GM23338 (cell line): Measurements from ENCODE around the gene RAB25. TPM values are rescaled to one million over a fixed set of nuclear protein-coding genes. Genes with fewer than 3 reads are reported as not detected.

Experiments
- ATAC-seq: fragments of 200-7000 bp; cut with Tn5 transposase; 3 replicates; pipeline ENCODE4 v1.9.1; 2020
- DNase-seq: peaks from one replicate; pipeline ENCODE4 v3.0.0-alpha.2; 2015; ENCODE audit warnings: low spot score
- H2AFZ ChIP-seq: fragments of 200-600 bp; sonication (generic); 2 replicates; pipeline ENCODE4 v1.8.0; 2016; ENCODE audit warnings: antibody characterized with exemption, mild to moderate bottlenecking, moderate library complexity
- H3F3A ChIP-seq: fragments of 200-600 bp; sonication (generic); replicated peaks from 2 replicates; pipeline ENCODE4 v1.8.0; 2017; ENCODE audit warnings: antibody characterized with exemption, mixed run types, low read depth
- H3K27ac ChIP-seq: fragments of 200-600 bp; sonication (generic); 2 replicates; pipeline ENCODE4 v1.6.1; 2016; ENCODE audit warnings: low read depth
- H3K27me3 ChIP-seq: fragments of 200-600 bp; sonication (generic); 2 replicates; pipeline ENCODE4 v1.8.0; 2016; ENCODE audit warnings: mild to moderate bottlenecking, mixed run types, moderate library complexity; ENCODE audit not compliant: insufficient read depth
- H3K36me3 ChIP-seq: fragments of 200-600 bp; sonication (generic); 2 replicates; pipeline ENCODE4 v1.8.0; 2016; ENCODE audit warnings: mild to moderate bottlenecking; ENCODE audit not compliant: insufficient read depth
- H3K4me1 ChIP-seq: fragments of 200-600 bp; sonication (generic); 2 replicates; pipeline ENCODE4 v1.8.0; 2016; ENCODE audit warnings: mild to moderate bottlenecking, moderate library complexity; ENCODE audit not compliant: insufficient read depth
- H3K4me2 ChIP-seq: fragments of 200-600 bp; sonication (generic); 2 replicates; pipeline ENCODE4 v1.7.1; 2017; ENCODE audit warnings: mixed run types
- H3K4me3 ChIP-seq: fragments of 200-600 bp; sonication (generic); 2 replicates; pipeline ENCODE4 v1.6.1; 2016; ENCODE audit warnings: mixed run types
- H3K79me2 ChIP-seq: fragments of 200-600 bp; sonication (generic); replicated peaks from 2 replicates; pipeline ENCODE4 v1.8.0; 2017; ENCODE audit warnings: mild to moderate bottlenecking; ENCODE audit not compliant: insufficient read depth
- H3K9me2 ChIP-seq: fragments of 200-600 bp; sonication (generic); 2 replicates; pipeline ENCODE4 v1.8.0; 2017; ENCODE audit not compliant: insufficient read depth
- H4K20me1 ChIP-seq: fragments of 200-600 bp; sonication (generic); replicated peaks from 2 replicates; pipeline ENCODE4 v1.8.0; 2017; ENCODE audit warnings: mild to moderate bottlenecking; ENCODE audit not compliant: insufficient read depth
- H3K27ac Mint-ChIP-seq: 2 replicates; pipeline ENCODE4 v1.8.0; 2020; ENCODE audit warnings: inconsistent platforms, mild to moderate bottlenecking, moderate library complexity, mixed read lengths
- H3K27me3 Mint-ChIP-seq: 3 replicates; pipeline ENCODE4 v1.8.0; 2022; ENCODE audit warnings: low read depth, mild to moderate bottlenecking, moderate library complexity, mixed read lengths, inconsistent platforms; ENCODE audit not compliant: insufficient read depth, poor library complexity
- H3K36me3 Mint-ChIP-seq: 3 replicates; pipeline ENCODE4 v1.8.0; 2021; ENCODE audit warnings: low read depth, mild to moderate bottlenecking, inconsistent platforms, moderate library complexity, mixed read lengths
- H3K4me1 Mint-ChIP-seq: 3 replicates; pipeline ENCODE4 v1.8.0; 2020; ENCODE audit warnings: mild to moderate bottlenecking, inconsistent platforms, mixed read lengths
- H3K4me3 Mint-ChIP-seq: 3 replicates; pipeline ENCODE4 v1.8.0; 2021; ENCODE audit warnings: moderate library complexity, mild to moderate bottlenecking, inconsistent platforms, mixed read lengths
- H3K9me3 Mint-ChIP-seq: 3 replicates; pipeline ENCODE4 v1.8.0; 2020; ENCODE audit warnings: moderate library complexity, mild to moderate bottlenecking, inconsistent platforms, mixed read lengths
- CREB1 ChIP-seq: fragments of 250-450 bp; sonication (Bioruptor Pico); IDR thresholded peaks from 2 replicates; pipeline ENCODE4 v1.5.0; 2020; ENCODE audit warnings: low read depth, mild to moderate bottlenecking, moderate library complexity
- EZH2 ChIP-seq: fragments of 200-600 bp; sonication (generic); IDR thresholded peaks from one replicate; pipeline ENCODE4 v1.8.0; 2017; ENCODE audit warnings: antibody characterized with exemption, mild to moderate bottlenecking, low read depth; ENCODE audit not compliant: unreplicated experiment
- EZH2phosphoT487 ChIP-seq: fragments of 200-600 bp; sonication (generic); IDR thresholded peaks from one replicate; pipeline ENCODE4 v1.8.1; 2018; ENCODE audit warnings: antibody characterized with exemption; ENCODE audit not compliant: unreplicated experiment
- JUNB ChIP-seq: IDR thresholded peaks from one replicate; pipeline ENCODE4 v1.6.1; 2016; ENCODE audit warnings: antibody characterized with exemption; ENCODE audit not compliant: unreplicated experiment
- NANOG ChIP-seq: IDR thresholded peaks from 2 replicates; pipeline ENCODE4 v1.6.1; 2016; ENCODE audit warnings: antibody characterized with exemption, borderline replicate concordance
- POLR2AphosphoS5 ChIP-seq: IDR thresholded peaks from 2 replicates; pipeline ENCODE4 v1.6.1; 2016; ENCODE audit warnings: antibody characterized with exemption, low read depth
- STAT1 ChIP-seq: IDR thresholded peaks from one replicate; pipeline ENCODE4 v1.6.1; 2016; ENCODE audit warnings: antibody characterized with exemption; ENCODE audit not compliant: unreplicated experiment
- ZNF114 ChIP-seq: fragments of 250-450 bp; sonication (Bioruptor Pico); IDR thresholded peaks from 2 replicates; pipeline ENCODE4 v1.5.0; 2020; ENCODE audit warnings: mild to moderate bottlenecking, moderate library complexity
- polyA plus RNA-seq: library from polyadenylated mRNA; unstranded; fragments of >200 nt; fragmentation: Nextera tagmentation; extraction: Ambion mirVana; gene quantifications from 2 replicates; pipeline ENCODE4 v1.2.1, GENCODE V29; 2016
- total RNA-seq: library from RNA; depleted of rRNA; stranded (reverse); fragments of >200 nt; shearing (Covaris generic); gene quantifications from 2 replicates; pipeline ENCODE4 v1.2.3, GENCODE V29; 2014
- TF ChIP-seq, protein P1 (sequence below), 2 experiments: fragments of 200-600 bp in 1 of 2; sonication (generic) in 1 of 2; conservative IDR thresholded peaks; 2 replicates each; pipeline versions ENCODE4 v1.5.1 to v1.6.1; 2016 to 2017; ENCODE audit warnings: antibody characterized with exemption in 2 of 2, low read depth in 2 of 2, mild to moderate bottlenecking in 2 of 2, moderate library complexity in 1 of 2
- TF ChIP-seq, protein P2 (sequence below): IDR thresholded peaks from 2 replicates; pipeline ENCODE4 v1.6.1; 2016; ENCODE audit warnings: antibody characterized with exemption
- TF ChIP-seq, protein P3 (sequence below): IDR thresholded peaks from one replicate; pipeline ENCODE4 v1.6.1; 2018; ENCODE audit warnings: antibody characterized with exemption; ENCODE audit not compliant: unreplicated experiment

Gene RAB25
- total and polyA plus RNA-seq, 2 experiments from 2014 or later: 30.0 to 42.7 TPM

DNA sequence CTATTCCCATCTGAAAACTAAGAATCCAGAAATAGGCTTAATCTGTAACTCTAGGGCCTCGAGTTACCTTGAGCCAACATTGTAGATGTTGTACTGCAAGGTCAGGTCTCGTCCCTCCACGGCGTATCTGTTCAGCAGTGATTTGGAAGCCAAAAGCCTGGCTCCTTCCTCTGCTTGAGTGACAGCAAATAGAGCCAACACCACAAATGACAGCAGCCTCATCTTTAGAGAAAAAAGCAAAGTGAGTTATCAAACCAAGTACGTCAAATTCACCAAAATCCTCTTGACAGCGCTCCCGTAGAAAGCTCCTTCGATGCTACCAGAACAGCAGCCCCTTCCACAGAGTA, 41.0 kb upstream of the RAB25 start (continued):
- TF ChIP-seq, protein P1, sequence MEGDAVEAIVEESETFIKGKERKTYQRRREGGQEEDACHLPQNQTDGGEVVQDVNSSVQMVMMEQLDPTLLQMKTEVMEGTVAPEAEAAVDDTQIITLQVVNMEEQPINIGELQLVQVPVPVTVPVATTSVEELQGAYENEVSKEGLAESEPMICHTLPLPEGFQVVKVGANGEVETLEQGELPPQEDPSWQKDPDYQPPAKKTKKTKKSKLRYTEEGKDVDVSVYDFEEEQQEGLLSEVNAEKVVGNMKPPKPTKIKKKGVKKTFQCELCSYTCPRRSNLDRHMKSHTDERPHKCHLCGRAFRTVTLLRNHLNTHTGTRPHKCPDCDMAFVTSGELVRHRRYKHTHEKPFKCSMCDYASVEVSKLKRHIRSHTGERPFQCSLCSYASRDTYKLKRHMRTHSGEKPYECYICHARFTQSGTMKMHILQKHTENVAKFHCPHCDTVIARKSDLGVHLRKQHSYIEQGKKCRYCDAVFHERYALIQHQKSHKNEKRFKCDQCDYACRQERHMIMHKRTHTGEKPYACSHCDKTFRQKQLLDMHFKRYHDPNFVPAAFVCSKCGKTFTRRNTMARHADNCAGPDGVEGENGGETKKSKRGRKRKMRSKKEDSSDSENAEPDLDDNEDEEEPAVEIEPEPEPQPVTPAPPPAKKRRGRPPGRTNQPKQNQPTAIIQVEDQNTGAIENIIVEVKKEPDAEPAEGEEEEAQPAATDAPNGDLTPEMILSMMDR (conservative IDR thresholded peaks at IDR 0.05; ENCODE audit: low read depth in 2 of 2): no peak
- TF ChIP-seq NANOG: no peak
- no peak for TF ChIP-seq ZNF114 (CRISPR knock-in tag)
- TF ChIP-seq STAT1: no peak
- TF ChIP-seq POLR2AphosphoS5: no peak
- TF ChIP-seq JUNB: no peak

DNA sequence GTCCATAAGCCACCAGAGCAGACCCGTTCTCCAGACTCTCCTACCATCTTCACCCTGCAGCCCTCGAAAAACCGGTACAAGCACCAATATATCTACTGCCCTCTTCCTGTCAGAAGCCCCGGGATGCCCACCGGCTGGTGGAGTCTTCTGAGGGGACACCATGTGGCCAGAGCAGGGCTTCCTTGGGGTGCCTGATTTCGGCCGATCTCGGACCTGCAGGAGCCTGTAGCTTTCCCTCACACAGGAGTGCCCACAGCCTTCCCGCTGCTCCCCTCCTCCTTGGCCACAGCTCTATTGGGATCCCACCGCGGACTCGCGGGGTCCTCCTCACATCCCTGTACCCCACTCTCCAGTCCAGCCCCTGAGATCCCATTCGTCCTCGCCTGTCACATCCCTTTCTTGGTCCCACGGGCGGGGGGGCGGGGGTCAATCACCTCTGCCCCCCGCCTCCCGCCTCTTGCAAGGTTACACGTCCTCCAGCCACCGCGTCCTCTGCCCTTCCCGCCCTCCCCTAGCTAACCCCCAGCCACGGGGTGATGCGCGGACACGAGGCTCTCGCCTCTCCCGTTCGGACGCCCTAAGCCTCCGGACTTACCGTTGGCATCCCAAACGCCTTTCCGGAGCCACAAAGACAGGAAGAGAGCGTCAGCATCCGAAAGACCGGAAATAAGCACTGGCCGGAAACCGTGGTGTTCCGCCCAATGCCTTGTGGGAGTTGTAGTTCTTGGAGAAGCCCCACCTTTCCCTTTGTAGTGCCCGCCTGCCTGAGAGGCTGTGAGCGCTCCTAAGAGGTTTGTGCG, 40.5 kb upstream of the RAB25 start, which contains the start of gene SSR2:
TSS of gene SSR2 (minus strand) at position 659 of the 800 bp plus-strand sequence. CDS start 784 bp downstream, outside the sequence.
- H3K27ac Mint-ChIP-seq: peak within 1 kb of the TSS; percentile 81
- H3K4me3 Mint-ChIP-seq: peak within 1 kb of the TSS; percentile 88
- peaks cover 41% of the 10 kb centered on the region for H3K36me3 Mint-ChIP-seq
- peaks cover 11% of the 10 kb centered on the region for H3K4me1 Mint-ChIP-seq
- ATAC-seq (peak; percentile 98), DNase-seq (peak; percentile 98)
- H3K27me3 Mint-ChIP-seq: peaks cover 10% of the 10 kb centered on the region
- H3K27me3 ChIP-seq: no peaks in the 10 kb centered on the region
- peaks cover 13% of the 10 kb centered on the region; the same call in 1 of the 2 replicates for H3F3A ChIP-seq
- peak within 1 kb of the TSS; percentile 90 for H3K4me3 ChIP-seq
- peaks cover 32% of the 10 kb centered on the region for H3K36me3 ChIP-seq
- no peaks in the 10 kb centered on the region for H3K9me3 Mint-ChIP-seq
- peak within 1 kb of the TSS; percentile 94 for H3K4me2 ChIP-seq
- peaks cover 5% of the 10 kb centered on the region; the same call in 1 of the 2 replicates for H3K4me1 ChIP-seq
- H4K20me1 ChIP-seq: peaks cover 17% of the 10 kb centered on the region
- H3K9me2 ChIP-seq: no peaks in the 10 kb centered on the region
- H2AFZ ChIP-seq: peak within 1 kb of the TSS; percentile 61; the same call in 1 of the 2 replicates
- peaks cover 28% of the 10 kb centered on the region for H3K79me2 ChIP-seq
- no peak within 1 kb of the TSS for H3K27ac ChIP-seq
- TF ChIP-seq NANOG (no peak), STAT1 (no peak), CREB1 (CRISPR knock-in tag) (peak; percentile 66), EZH2phosphoT487 (no peak), ZNF114 (CRISPR knock-in tag) (no peak), POLR2AphosphoS5 (peak; percentile 97), EZH2 (no peak)
- TF ChIP-seq, protein P2, sequence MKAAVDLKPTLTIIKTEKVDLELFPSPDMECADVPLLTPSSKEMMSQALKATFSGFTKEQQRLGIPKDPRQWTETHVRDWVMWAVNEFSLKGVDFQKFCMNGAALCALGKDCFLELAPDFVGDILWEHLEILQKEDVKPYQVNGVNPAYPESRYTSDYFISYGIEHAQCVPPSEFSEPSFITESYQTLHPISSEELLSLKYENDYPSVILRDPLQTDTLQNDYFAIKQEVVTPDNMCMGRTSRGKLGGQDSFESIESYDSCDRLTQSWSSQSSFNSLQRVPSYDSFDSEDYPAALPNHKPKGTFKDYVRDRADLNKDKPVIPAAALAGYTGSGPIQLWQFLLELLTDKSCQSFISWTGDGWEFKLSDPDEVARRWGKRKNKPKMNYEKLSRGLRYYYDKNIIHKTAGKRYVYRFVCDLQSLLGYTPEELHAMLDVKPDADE: peak; percentile 97
- TF ChIP-seq, protein P1 (conservative IDR thresholded peaks at IDR 0.05; ENCODE audit: low read depth in 2 of 2): no peak
- TF ChIP-seq, protein P3, sequence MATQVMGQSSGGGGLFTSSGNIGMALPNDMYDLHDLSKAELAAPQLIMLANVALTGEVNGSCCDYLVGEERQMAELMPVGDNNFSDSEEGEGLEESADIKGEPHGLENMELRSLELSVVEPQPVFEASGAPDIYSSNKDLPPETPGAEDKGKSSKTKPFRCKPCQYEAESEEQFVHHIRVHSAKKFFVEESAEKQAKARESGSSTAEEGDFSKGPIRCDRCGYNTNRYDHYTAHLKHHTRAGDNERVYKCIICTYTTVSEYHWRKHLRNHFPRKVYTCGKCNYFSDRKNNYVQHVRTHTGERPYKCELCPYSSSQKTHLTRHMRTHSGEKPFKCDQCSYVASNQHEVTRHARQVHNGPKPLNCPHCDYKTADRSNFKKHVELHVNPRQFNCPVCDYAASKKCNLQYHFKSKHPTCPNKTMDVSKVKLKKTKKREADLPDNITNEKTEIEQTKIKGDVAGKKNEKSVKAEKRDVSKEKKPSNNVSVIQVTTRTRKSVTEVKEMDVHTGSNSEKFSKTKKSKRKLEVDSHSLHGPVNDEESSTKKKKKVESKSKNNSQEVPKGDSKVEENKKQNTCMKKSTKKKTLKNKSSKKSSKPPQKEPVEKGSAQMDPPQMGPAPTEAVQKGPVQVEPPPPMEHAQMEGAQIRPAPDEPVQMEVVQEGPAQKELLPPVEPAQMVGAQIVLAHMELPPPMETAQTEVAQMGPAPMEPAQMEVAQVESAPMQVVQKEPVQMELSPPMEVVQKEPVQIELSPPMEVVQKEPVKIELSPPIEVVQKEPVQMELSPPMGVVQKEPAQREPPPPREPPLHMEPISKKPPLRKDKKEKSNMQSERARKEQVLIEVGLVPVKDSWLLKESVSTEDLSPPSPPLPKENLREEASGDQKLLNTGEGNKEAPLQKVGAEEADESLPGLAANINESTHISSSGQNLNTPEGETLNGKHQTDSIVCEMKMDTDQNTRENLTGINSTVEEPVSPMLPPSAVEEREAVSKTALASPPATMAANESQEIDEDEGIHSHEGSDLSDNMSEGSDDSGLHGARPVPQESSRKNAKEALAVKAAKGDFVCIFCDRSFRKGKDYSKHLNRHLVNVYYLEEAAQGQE: no peak
